HFF-Myc (cell line): ENCODE data around the gene LMOD1.
"Not testable (repeated sequence)": the region's sequence is repeated elsewhere in the genome, so short reads cannot be mapped to it uniquely, and the experiment has no call there.

Experiments used
- DNase-seq: peaks from one replicate; pipeline ENCODE4 v3.0.0-alpha.2; 2011; ENCODE audit warnings: low read depth; ENCODE audit errors: extremely low read depth
- H3K4me3 ChIP-seq: replicated peaks from 2 replicates; pipeline ENCODE4 v1.5.1; 2011; ENCODE audit warnings: low read depth, mild to moderate bottlenecking, control low read depth, low read length
- CTCF ChIP-seq: IDR thresholded peaks from 2 replicates; pipeline ENCODE4 v1.5.1; 2012; ENCODE audit warnings: mild to moderate bottlenecking, low read depth, low read length, control low read depth; ENCODE audit errors: missing control alignments

Gene LMOD1

DNA sequence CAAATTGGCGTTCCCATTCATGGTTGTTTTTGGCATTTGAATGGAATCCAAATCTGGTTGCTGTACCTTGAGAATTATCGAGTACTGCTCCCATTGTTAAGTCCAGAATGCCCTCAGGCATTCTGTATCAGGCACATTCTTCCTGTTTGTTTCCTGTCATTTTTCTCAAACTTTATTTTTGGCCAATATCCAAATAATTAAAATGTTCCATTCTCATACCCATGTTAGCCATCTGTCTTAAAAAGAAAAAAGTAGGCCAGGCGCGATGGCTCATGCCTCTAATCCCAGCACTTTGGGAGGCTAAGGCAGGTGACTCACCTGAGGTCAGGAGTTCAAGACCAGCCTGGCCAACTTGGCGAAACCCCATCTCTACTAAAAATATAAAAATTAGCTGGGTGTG lies 86.9 kb downstream of the LMOD1 start:
- H3K4me3 ChIP-seq = no peak overlapping the region
- DNase-seq = no peak
- no peak for TF ChIP-seq CTCF

GRCh38 chr1:201856722-201857121 lies 89.6 kb downstream of the LMOD1 start:
- not testable (repeated sequence) for DNase-seq, H3K4me3 ChIP-seq

- no peak for TF ChIP-seq CTCF
- DNase-seq = no peak
These were observed 94.4 kb downstream of the LMOD1 start for GRCh38 chr1:201851949-201852348.

GRCh38 chr1:201850053-201850397 lies 96.3 kb downstream of the LMOD1 start:
- no peak for DNase-seq
- no peak overlapping the region for H3K4me3 ChIP-seq
- TF ChIP-seq CTCF = no peak

More at GRCh38 chr1:201851949-201852348, 94.4 kb downstream of the LMOD1 start:
- no peak overlapping the region for H3K4me3 ChIP-seq

DNA sequence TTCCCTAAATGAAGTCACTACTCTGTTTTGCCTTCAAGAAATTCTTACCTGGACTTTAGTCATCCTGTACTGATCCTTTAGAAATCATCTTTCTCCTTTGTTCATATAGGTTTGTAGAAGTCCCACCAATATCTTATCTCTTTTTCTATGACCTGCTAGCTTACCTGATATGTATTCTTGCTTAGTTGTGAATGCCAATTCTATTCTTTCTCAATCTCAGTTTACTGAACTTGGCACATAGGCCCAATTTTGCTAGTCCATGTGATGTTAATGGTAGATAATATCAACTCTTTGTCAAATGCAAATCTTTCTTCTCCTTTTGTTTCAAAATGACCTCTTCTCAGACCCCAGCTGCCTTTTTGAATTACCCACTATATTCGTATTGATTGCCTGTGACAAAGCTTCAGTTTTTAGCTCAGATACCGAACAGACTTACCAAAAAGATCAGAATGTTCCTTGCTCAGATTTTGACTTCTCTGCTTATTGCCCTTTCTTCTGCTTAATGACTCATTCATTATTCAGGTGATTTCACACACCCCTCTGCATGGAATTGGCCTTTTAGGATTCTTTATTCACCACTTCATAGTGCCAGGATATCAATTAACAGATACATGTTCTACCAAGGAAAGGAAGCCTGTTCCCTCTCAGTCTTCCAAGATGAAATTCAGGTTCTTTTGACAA lies 96.8 kb downstream of the LMOD1 start:
- DNase-seq = no peak
- TF ChIP-seq CTCF = no peak
- H3K4me3 ChIP-seq = no peak overlapping the region

- DNase-seq = no peak
- TF ChIP-seq CTCF = no peak
- no peak overlapping the region for H3K4me3 ChIP-seq
These were observed 98.1 kb downstream of the LMOD1 start for GRCh38 chr1:201848230-201848629.

DNA sequence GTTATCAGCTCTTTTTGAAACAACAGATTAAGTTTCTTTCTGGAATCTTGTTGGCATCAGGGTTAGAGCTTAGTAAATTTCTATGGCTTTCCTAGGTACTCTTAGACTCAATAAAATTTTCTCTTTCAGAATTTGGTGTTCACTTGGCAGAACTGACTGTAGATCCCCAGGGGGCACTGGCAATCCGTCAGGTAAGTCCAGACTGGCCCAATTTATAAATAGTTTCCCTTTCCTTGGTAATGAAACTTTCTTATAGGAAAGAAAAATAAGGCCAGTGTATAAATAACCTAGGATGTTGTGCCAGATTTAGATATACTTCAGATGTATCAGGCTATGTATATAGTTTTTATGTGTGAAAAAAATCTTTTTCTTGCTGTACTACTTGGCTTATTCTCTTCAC lies 99.2 kb downstream of the LMOD1 start:
- no peak for DNase-seq
- no peak overlapping the region for H3K4me3 ChIP-seq
- no peak for TF ChIP-seq CTCF
